Mesenchymal stem cell (in vitro differentiated cells and primary cell): ENCODE measurements around the gene OLA1.

Source experiments
- DNase-seq: peaks from one replicate; pipeline ENCODE4 v3.0.0-alpha.2; 2013
- H2AFZ ChIP-seq: one replicate; pipeline ENCODE4 v1.6.1; 2013; ENCODE audit warnings: low read depth, mild to moderate bottlenecking, control low read depth, inconsistent platforms, low read length, moderate library complexity
- H2AK5ac ChIP-seq: 2 replicates; pipeline ENCODE4 v1.6.1; 2013; ENCODE audit warnings: low read length, moderate library complexity, mild to moderate bottlenecking, inconsistent platforms; ENCODE audit not compliant: severe bottlenecking
- H2BK120ac ChIP-seq: one replicate; pipeline ENCODE4 v1.6.1; 2013; ENCODE audit warnings: low read depth, mild to moderate bottlenecking, inconsistent platforms, low read length, moderate library complexity
- H2BK12ac ChIP-seq, 2 experiments: one replicate each; pipeline ENCODE4 v1.6.1; 2013; ENCODE audit warnings: inconsistent platforms in 2 of 2, low read length in 2 of 2, mild to moderate bottlenecking in 2 of 2, moderate library complexity in 2 of 2, control low read depth in 1 of 2
- H2BK15ac ChIP-seq: one replicate; pipeline ENCODE4 v1.6.1; 2013; ENCODE audit warnings: mild to moderate bottlenecking, low read depth, inconsistent platforms; ENCODE audit not compliant: poor library complexity, severe bottlenecking
- H2BK5ac ChIP-seq: 2 replicates; pipeline ENCODE4 v1.6.1; 2013; ENCODE audit warnings: low read depth, mild to moderate bottlenecking, low read length, control low read depth, inconsistent platforms; ENCODE audit not compliant: poor library complexity, severe bottlenecking
- H3K14ac ChIP-seq, 2 experiments: one replicate each; pipeline ENCODE4 v1.6.1; 2013; ENCODE audit warnings: inconsistent platforms in 2 of 2, low read length in 2 of 2, control low read depth in 1 of 2, mild to moderate bottlenecking in 1 of 2, moderate library complexity in 1 of 2
- H3K18ac ChIP-seq, 2 experiments: one replicate each; pipeline ENCODE4 v1.6.1; 2013; ENCODE audit warnings: inconsistent platforms in 2 of 2, low read length in 2 of 2, control low read depth in 1 of 2, low read depth in 1 of 2, mild to moderate bottlenecking in 1 of 2
- H3K23ac ChIP-seq, 2 experiments: one replicate each; pipeline ENCODE4 v1.6.1; 2013; ENCODE audit warnings: inconsistent platforms in 2 of 2, low read length in 2 of 2, mild to moderate bottlenecking in 2 of 2, moderate library complexity in 2 of 2, control low read depth in 1 of 2
- H3K27ac ChIP-seq: 2 replicates; pipeline ENCODE4 v1.5.1; 2013; ENCODE audit warnings: mild to moderate bottlenecking, moderate library complexity, low read length, control low read depth, inconsistent platforms; ENCODE audit not compliant: poor library complexity, severe bottlenecking
- H3K27me3 ChIP-seq, 2 experiments: 2 replicates each; pipeline versions ENCODE4 v1.6.1 to v1.7.0; 2013; ENCODE audit warnings: low read length in 2 of 2, mild to moderate bottlenecking in 2 of 2, moderate library complexity in 2 of 2, control low read depth in 1 of 2, inconsistent platforms in 1 of 2; ENCODE audit not compliant: control insufficient read depth in 1 of 2, insufficient read depth in 1 of 2
- H3K36me3 ChIP-seq, 2 experiments: 2 replicates each; pipeline versions ENCODE4 v1.6.1 to v1.7.0; 2013; ENCODE audit warnings: low read length in 2 of 2, control low read depth in 1 of 2, inconsistent platforms in 1 of 2, low read depth in 1 of 2, mild to moderate bottlenecking in 1 of 2; ENCODE audit not compliant: insufficient read depth in 2 of 2, control insufficient read depth in 1 of 2
- H3K4ac ChIP-seq, 2 experiments: one replicate each; pipeline ENCODE4 v1.6.1; 2013; ENCODE audit warnings: inconsistent platforms in 2 of 2, low read length in 2 of 2, mild to moderate bottlenecking in 2 of 2, moderate library complexity in 2 of 2, control low read depth in 1 of 2, low read depth in 1 of 2
- H3K4me1 ChIP-seq: 2 replicates; pipeline ENCODE4 v1.6.1; 2013; ENCODE audit warnings: low read depth, low read length, control low read depth; ENCODE audit not compliant: control insufficient read depth, insufficient read depth
- H3K4me2 ChIP-seq: 2 replicates; pipeline ENCODE4 v1.6.1; 2013; ENCODE audit warnings: low read length, mild to moderate bottlenecking, inconsistent platforms; ENCODE audit not compliant: poor library complexity, severe bottlenecking
- H3K4me3 ChIP-seq, 2 experiments: 2 replicates each; pipeline versions ENCODE4 v1.5.1 to v1.7.0; 2013; ENCODE audit warnings: low read length in 2 of 2, mild to moderate bottlenecking in 2 of 2, control low read depth in 1 of 2, low read depth in 1 of 2; ENCODE audit not compliant: insufficient read depth in 1 of 2
- H3K79me1 ChIP-seq: replicated peaks from 2 replicates; pipeline ENCODE4 v1.6.1; 2013; ENCODE audit warnings: mild to moderate bottlenecking, control low read depth, low read length, inconsistent platforms; ENCODE audit not compliant: poor library complexity, severe bottlenecking
- H3K9ac ChIP-seq: 2 replicates; pipeline ENCODE4 v1.7.0; 2013; ENCODE audit warnings: mild to moderate bottlenecking, low read length, moderate library complexity
- H3K9me3 ChIP-seq: 2 replicates; pipeline ENCODE4 v1.7.0; 2013; ENCODE audit warnings: mild to moderate bottlenecking, low read length; ENCODE audit not compliant: control insufficient read depth
- H4K8ac ChIP-seq: one replicate; pipeline ENCODE4 v1.6.1; 2013; ENCODE audit warnings: inconsistent platforms, mild to moderate bottlenecking, low read length, moderate library complexity
- H4K91ac ChIP-seq: one replicate; pipeline ENCODE4 v1.6.1; 2013; ENCODE audit warnings: mild to moderate bottlenecking, low read length, inconsistent platforms
- whole genome bisulfite sequencing: methylation state at CpG from one replicate; pipeline ENCODE4 v1.1.7; 2013; ENCODE audit warnings: mixed read lengths; 5-methylcytosine and 5-hydroxymethylcytosine counted together

The OLA1 gene

DNA sequence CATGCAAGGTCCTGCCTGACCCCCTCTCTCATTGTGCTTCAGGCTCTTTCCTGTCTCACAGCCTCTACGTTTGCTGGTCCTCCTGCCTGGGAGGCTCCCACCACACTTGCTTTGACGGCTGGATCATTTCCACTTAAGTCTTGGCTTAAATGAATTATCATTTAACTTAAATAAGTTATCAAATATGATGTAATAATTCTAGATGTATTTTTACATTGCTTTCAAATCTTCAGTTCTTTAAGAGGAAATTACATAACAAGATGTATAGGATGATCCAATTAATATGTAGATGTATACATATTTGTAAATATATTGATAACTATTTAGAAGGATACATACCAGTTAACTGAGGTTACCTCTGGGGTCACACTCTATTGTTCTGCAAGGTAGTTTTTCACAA is 180.5 kb downstream of the OLA1 start:
- Histone ChIP-seq H3K4me1 (no peaks in the 10 kb centered on the region), H2BK120ac (no peak overlapping the region), H3K4ac (no peak overlapping the region), H3K4me3 (no peak overlapping the region), H2BK5ac (no peak overlapping the region), H2BK12ac (no peak overlapping the region), H3K79me1 (no peaks in the 10 kb centered on the region), H2AFZ (no peak overlapping the region), H3K36me3 (peaks cover 3% of the 10 kb centered on the region in 2 experiments), H3K9me3 (no peaks in the 10 kb centered on the region), H3K9ac (no peak overlapping the region), H2BK15ac (no peak overlapping the region), H3K14ac (no peak overlapping the region), H2AK5ac (no peak overlapping the region), H4K91ac (no peak overlapping the region), H3K23ac (no peak overlapping the region), H3K27me3 (no peaks in the 10 kb centered on the region), H3K4me2 (no peak overlapping the region), H4K8ac (no peak overlapping the region), H3K18ac (no peak overlapping the region), H3K27ac (no peak overlapping the region)
- DNase-seq, result no peak
- 100% methylated on average over 1 of the region's 2 CpGs for WGBS

GRCh38 chr2:174066871-174067270 is 181.5 kb downstream of the OLA1 start:
- no peak overlapping the region for H3K27ac ChIP-seq
- WGBS, result 90% methylated on average over 4 of the region's 7 CpGs

GRCh38 chr2:174063492-174064092 is 184.7 kb downstream of the OLA1 start:
- Histone ChIP-seq H3K4ac (peak overlapping the region in 1 of 2 experiments; percentile 47), H3K27me3 (no peaks in the 10 kb centered on the region), H2BK120ac (no peak overlapping the region), H2BK5ac (no peak overlapping the region), H3K79me1 (no peaks in the 10 kb centered on the region), H4K91ac (no peak overlapping the region), H3K9me3 (no peaks in the 10 kb centered on the region), H4K8ac (no peak overlapping the region), H3K4me3 (no peak overlapping the region), H3K18ac (no peak overlapping the region), H3K4me1 (peaks cover 6% of the 10 kb centered on the region), H3K4me2 (no peak overlapping the region), H3K27ac (no peak overlapping the region), H3K14ac (no peak overlapping the region), H2AK5ac (no peak overlapping the region), H3K36me3 (no peaks in the 10 kb centered on the region), H3K9ac (no peak overlapping the region), H2BK15ac (no peak overlapping the region), H2BK12ac (no peak overlapping the region), H3K23ac (no peak overlapping the region), H2AFZ (no peak overlapping the region)
- 87% methylated on average over 12 of the region's 12 CpGs for WGBS
- no peak for DNase-seq

More at GRCh38 chr2:174066871-174067270, 181.5 kb downstream of the OLA1 start:
- no peak overlapping the region for H3K4ac ChIP-seq
- no peaks in the 10 kb centered on the region for H3K27me3 ChIP-seq
- H2BK5ac ChIP-seq, result no peak overlapping the region
- peaks cover 0 to 3% of the 10 kb centered on the region in 2 experiments for H3K36me3 ChIP-seq
- H3K9ac ChIP-seq, result no peak overlapping the region
- H3K14ac ChIP-seq, result no peak overlapping the region
- H2BK120ac ChIP-seq, result no peak overlapping the region
- H3K4me1 ChIP-seq, result no peaks in the 10 kb centered on the region
- H3K4me2 ChIP-seq, result no peak overlapping the region
- H3K4me3 ChIP-seq, result no peak overlapping the region
- no peaks in the 10 kb centered on the region for H3K9me3 ChIP-seq
- H2BK12ac ChIP-seq, result no peak overlapping the region
- no peak overlapping the region for H2BK15ac ChIP-seq
- H2AK5ac ChIP-seq, result no peak overlapping the region
- no peak overlapping the region for H3K23ac ChIP-seq
- H3K18ac ChIP-seq, result no peak overlapping the region
- H4K91ac ChIP-seq, result no peak overlapping the region
- H2AFZ ChIP-seq, result no peak overlapping the region
- H4K8ac ChIP-seq, result no peak overlapping the region
- H3K79me1 ChIP-seq, result no peaks in the 10 kb centered on the region
- no peak for DNase-seq

DNA sequence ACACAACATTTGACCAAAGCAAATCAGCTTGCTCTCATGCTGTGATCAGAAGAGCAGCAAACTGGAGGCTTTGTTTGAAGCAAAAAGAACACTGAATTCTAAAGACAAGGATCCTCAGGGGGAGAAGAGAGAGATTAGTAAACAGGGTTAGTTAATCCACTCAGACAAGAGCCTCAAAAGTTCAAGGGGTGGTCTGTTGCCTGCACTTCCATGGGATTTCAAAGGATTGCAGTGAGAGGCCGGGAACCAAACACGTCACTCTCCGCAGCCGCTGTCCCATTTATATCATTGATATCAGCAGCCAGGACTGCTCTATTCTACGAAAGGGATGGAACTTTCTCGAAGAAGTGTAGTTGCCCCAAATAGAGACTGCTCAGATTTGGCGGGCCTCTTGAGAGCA is 185.4 kb downstream of the OLA1 start:
- Histone ChIP-seq H3K4me1 (peaks cover 6% of the 10 kb centered on the region), H3K9me3 (no peaks in the 10 kb centered on the region), H3K36me3 (no peaks in the 10 kb centered on the region), H3K27ac (no peak overlapping the region), H3K79me1 (no peaks in the 10 kb centered on the region), H4K8ac (no peak overlapping the region), H3K4me2 (no peak overlapping the region), H3K14ac (no peak overlapping the region), H3K18ac (no peak overlapping the region), H3K23ac (no peak overlapping the region), H3K27me3 (no peaks in the 10 kb centered on the region), H2AK5ac (no peak overlapping the region), H2BK15ac (no peak overlapping the region), H4K91ac (no peak overlapping the region), H2BK12ac (no peak overlapping the region), H3K4me3 (no peak overlapping the region), H2BK120ac (no peak overlapping the region), H2BK5ac (peak overlapping the region; percentile 32), H2AFZ (no peak overlapping the region), H3K4ac (no peak overlapping the region), H3K9ac (no peak overlapping the region)
- 60% methylated on average over 7 of the region's 7 CpGs for WGBS
- DNase-seq, result no peak
